HG02840 (cell line): Measurements from ENCODE around the gene SMG6.

Source experiments
- ATAC-seq: cut with Tn5 transposase; IDR thresholded peaks from one replicate; pipeline ENCODE4 v1.9.1; 2021; ENCODE audit warnings: mild to moderate bottlenecking, moderate library complexity, moderate number of reproducible peaks; ENCODE audit not compliant: unreplicated experiment, low FRiP score

SMG6 gene

DNA sequence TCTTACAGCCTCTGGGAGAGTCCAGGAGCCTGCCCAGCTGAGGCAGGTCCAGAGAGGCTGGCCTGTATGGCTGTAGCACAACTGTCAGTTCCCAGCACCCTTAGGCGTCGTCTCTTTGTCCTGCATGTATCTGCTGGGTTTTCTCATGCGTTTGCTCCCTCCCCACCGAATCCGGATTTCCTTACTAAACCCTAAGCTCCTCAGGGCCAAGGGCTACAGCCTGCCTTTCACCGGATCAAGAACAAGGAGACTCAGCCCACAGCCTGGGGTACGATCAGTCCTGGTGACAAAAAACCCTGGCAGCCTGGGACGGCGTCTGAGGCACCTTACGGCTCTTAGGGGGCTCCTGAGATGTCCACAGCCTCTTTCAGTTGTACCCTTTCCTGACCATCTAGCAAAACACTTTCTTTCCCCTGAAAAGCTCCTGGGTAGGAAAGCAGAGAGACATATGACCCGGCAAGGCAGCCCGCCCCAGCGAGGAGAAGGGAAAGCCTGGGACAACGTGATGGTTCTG, 236.5 kb downstream of the SMG6 start:
- ATAC-seq: no peak

DNA sequence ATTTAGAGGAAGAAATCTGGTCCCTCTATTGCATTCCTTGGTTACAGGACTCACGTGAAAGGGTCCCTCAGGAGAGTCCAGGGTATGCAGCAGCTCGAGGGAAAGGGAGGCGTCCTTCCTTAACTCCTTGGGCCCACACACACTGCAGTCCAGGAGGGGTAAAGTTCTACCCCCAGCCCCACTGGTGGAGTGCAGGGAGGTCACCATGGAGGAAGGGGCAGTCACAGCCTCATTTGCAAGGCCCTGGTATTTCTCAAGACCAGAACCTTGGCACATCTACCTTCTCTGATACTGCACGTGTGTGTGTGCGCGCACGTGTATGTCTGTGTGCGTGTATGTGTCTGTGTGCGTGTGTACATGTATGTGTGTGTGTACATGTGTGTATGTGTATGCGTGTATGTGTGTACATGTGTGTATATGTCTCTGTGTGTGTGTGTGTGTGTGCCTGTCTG, 237.6 kb downstream of the SMG6 start:
- no peak for ATAC-seq

DNA sequence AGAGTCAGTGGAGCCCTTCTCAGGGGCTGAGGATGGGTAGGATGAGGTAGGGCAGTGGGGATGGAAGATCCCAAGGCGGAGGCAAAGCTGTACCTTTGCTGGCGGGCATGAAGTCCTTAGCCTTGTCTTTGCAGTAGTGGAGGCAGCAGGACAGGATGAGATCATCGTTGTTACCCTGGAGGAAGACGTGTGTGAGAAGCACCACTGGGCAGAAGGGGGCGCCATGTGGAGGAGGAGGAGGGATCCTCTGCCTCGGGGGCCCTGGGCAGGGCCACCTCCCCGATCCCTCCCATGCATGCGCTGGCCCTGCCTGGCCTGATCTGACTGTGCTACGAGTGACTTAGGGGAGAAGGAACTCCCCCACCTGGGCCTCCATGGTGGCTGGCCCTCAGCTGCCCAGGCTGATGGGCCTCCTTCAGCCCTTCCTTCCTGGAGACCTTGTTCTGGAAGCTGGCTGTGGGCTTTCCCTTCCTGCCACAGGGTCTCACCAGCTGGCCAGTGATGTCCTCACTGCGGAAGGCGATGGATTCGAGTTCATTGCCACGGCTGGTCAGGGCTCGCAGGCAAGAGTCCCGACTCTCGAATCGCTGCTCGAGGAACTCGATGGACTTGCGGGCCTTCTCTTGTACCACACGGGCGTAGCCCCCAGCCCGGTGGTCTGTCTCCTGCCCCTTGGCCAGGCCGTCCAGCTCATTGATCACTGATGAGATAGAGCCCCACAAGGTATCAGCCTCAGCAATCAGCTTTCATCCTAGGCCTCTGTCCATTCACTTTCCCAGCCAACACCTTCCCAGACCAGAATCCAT, 238.4 kb downstream of the SMG6 start:
- no peak for ATAC-seq

DNA sequence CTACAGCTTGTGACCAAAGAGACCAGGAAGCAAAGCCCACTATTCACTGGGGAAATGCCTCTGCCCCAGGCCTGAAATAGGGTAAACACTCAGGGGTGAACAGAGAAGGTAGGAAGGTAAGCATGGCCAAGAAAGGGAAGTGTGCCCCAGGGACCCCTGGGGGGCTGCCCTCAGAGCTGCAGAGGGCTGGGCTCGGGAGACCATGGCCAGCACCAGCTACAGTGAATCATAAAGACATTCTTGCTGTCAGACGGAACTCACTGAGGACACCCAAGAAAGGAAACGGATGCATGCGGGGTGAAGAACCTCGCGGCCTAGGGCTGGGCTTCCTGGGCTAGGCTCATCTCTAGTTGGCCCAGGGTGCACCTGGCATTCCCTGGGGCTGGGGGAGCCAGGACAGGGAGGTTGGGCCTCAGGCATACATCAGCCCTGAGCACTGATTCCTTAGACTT, 239.0 kb downstream of the SMG6 start:
- ATAC-seq: no peak

DNA sequence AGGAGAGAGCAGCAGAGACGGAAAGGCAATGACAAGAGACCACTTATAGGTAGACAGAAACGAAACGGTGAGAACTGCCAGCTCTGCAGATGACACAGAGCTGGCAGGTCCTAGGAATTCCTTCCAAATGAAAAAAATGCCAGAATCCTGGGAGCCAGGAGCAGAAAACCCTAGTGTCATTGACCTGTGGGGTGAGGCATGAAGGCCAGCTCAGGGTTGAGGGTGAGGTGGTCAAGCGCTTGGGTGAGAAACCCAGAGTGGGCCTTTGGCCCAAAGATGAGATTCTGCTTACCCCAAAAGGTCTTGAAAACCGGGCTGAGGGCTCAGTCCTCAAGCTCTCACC, 239.5 kb downstream of the SMG6 start:
- no peak for ATAC-seq

DNA sequence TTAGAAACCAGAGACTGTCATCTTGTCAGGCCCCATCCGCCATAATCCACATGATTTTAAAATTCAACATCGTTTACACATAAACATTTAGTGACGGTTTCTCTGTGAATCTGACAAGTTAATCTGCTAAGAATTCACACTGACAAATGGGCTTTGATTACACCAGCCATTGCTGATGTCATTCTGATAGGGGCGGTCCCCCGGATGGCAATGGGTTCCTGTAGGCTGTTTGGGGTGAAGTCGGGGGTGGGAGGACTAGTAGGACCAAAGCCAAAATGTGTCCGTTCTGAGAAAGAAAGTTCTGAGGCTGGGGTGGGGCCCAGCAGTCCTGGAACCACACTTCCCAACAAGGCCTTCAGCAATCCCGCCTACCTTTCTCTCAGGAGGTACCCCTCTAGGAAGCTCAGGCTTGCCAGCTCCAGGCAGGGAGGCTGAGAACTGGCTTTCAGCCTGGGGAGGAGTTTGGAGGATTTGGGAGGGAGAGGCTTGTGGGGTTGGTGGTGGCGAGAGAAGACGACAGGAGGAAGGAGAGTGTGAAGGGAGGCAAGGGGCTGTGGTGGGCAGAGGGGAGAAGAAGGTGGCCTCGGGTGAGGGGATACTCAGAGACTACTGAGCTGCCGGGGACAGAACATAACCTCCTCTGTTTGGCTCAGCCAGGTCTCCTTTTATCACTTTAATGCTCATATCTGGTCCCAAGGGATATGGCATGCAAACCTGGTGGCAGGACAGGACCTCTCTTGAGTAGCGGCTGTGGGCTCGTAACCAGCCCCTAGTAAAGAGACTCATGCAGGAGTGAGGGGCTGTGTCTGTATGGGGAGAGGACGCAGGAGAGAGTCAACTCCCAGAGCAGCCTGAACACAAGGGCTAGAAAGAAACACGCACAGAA, 240.1 kb downstream of the SMG6 start:
- ATAC-seq: no peak

DNA sequence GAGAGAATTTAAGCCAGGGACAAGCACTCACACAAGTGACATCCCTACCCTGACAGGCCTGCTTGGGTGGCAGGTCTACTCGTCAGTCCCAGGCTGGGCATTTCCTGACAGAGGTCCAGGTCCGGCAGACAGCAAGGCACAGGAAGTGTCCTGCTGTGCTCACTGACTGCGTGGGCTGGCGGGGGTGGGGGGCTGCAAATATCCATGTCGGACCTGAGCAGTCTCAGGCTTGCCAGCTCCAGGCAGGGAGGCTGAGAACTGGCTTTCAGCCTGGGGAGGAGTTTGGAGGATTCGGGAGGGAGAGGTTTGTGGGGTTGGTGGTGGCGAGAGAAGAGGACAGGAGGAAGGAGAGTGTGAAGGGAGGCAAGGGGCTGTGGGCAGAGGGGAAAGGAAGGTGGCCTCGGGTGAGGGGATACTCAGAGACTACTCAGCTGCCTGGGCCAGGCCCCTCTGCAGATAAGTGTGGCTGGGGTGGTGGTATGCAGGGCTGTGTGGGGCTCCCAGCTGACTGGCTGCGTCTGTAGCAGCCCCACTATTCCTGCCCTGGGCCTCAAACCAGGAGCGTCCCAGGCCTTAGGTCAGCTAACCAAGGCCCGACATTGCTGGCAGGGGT, 240.9 kb downstream of the SMG6 start:
- ATAC-seq: no peak

DNA sequence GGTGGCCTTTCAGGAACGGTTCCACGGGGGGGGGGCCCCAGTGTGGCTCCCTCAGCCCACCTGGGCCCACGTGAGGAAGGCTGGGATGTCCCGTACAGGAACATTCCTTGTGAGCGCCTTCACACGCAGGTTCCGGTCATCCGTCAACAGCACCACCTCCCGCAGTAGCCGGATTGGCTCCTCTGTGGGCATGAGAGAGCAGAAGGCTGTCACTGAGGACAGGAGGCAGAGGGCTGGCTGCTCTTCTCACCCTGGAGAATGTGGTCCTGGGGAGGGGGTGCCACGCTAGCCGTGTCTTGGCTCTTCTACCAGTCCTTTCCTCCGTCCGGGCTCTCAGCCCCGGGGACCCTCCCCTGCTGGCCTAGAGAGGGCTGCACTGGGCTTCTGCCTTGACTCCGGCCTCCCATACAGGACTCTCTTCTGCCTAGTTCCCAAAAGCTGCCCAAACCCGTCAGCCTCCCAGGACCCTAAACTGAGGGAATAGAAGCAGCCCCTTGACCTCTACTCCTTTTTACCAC, 242.1 kb downstream of the SMG6 start:
- ATAC-seq: no peak

DNA sequence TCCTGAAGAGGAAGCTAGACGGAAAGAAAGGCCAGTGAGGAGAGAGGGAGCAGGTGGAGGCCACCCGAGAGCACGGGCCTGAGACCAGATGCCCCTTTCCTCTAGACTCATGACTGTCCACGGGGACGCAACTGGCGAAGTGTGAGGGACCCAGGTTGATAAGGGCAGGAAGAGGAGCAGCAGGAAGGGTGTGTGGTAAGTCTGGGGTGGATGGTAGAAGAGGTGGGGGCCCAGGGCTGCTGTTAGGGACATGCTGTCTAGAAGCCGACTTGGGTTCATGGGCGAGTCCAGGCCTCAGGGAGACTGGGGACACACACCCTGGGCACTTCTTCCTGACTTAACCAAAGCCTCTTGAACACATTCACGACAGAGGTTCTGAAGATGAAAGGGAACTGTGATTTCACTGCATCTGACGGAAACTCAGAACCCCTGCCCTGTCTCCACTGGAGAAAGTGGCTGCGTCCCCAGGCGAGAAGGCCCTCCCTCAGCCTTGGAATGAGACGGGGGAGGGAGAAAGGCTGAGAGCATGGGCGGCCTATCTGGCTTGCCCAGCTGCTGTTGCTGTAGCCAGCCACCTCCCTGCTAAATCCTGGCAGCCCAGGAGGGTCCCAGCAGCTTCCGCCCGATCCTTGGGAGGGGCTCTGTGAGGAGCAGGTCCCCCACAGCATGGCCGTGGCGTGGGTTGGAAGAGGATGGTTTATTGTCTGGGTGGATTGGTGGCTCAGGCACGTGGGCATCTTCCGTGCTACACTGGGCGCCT, 242.7 kb downstream of the SMG6 start:
- no peak for ATAC-seq

DNA sequence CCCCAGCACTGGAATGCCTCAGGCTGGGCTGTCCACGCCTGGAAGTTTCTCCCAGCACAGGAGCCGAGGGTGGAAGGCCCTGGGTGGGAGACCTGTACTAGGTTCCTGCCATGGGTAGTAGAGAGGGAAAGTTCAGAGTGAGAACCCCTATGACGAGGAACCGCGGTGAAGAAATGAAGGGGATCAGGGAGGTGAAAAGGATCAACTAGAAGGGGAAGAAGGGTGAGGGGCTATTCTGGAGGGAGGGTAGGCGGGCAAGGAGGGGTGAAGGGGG, 243.3 kb downstream of the SMG6 start:
- no peak for ATAC-seq

DNA sequence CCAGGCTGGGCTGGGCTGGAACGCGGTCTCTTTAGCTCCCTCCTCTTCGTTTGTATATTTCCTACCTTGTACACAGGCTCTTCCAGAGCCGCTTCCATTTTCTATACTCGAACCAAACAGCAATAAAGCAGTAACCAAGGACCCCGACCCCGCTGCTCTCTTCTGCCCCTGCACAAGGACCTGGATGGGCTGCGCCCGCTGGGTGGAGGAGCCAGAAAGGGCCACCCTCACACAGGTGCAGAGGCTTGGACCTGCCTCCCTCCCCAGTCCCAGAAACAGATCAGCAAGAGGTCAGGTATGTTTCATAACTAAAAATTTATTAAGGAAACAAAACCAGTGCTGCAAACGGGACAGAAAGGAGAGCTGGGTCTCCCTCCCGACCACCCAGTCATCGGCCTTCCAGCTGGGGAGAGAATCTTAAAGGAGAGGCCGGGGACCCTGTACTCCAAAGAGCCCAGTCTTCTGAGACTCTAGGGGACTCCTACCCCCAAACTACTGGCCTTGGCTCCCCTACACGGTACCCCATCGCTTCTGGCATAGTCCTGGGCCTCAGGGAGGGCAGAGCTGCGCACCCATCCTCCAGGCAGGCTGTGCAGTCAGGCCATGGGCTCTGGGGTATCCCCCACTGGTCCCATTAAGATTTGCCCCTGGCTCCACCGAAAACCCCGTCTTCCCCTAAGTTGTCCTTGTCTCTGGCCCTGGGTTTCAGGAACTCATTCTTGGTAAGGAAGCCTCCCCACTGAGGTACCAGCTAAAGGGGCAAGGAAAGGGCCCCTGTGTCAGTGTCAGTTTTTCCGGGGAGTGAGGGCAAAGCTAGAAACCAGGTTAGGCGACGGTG, 243.8 kb downstream of the SMG6 start:
- ATAC-seq: no peak

DNA sequence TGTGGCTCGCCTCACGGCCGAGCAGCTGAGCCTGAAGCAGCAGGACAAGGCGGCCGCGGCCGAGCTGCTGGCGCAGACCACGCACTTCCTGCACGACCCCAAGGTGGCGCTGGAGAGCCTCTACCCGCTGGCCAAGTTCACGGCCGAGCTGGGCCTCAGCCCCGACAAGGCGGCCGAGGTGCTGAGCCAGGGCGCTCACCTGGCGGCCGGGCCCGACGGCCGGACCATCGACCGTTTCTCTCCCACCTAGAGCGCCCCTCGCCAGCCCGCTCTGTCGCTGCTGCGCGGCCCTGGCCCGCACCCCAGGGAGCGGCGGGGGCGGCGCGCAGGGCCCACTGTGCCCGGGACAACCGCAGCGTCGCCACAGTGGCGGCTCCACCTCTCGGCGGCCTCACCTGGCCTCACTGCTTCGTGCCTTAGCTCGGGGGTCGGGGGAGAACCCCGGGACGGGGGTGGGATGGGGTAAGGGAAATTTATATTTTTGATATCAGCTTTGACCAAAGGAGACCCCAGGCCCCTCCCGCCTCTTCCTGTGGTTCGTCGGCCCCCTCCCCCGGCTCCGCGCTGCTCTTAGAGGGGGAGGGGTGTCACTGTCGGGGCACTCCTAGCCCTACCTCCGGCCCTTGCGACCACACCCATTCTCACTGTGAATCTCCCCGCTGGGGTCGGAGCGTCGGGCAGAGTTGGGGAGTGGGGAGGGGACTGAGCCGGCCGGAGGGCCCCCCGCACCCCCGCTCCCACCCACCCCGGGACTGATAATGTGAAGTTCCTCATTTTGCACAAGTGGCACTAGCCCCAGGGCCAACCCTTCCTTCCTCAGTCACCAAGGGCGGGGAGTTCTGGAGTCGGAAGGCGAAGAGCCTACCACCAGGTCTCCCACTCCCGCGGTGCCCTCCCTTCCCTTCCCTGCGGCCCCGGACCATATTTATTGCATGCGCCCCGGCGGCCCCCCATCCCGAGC, 244.7 kb downstream of the SMG6 start:
- ATAC-seq: no peak

DNA sequence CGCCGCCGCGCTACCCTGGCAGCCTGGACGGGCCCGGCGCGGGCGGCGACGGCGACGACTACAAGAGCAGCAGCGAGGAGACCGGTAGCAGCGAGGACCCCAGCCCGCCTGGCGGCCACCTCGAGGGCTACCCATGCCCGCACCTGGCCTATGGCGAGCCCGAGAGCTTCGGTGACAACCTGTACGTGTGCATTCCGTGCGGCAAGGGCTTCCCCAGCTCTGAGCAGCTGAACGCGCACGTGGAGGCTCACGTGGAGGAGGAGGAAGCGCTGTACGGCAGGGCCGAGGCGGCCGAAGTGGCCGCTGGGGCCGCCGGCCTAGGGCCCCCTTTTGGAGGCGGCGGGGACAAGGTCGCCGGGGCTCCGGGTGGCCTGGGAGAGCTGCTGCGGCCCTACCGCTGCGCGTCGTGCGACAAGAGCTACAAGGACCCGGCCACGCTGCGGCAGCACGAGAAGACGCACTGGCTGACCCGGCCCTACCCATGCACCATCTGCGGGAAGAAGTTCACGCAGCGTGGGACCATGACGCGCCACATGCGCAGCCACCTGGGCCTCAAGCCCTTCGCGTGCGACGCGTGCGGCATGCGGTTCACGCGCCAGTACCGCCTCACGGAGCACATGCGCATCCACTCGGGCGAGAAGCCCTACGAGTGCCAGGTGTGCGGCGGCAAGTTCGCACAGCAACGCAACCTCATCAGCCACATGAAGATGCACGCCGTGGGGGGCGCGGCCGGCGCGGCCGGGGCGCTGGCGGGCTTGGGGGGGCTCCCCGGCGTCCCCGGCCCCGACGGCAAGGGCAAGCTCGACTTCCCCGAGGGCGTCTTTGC, 245.6 kb downstream of the SMG6 start:
- no peak for ATAC-seq

DNA sequence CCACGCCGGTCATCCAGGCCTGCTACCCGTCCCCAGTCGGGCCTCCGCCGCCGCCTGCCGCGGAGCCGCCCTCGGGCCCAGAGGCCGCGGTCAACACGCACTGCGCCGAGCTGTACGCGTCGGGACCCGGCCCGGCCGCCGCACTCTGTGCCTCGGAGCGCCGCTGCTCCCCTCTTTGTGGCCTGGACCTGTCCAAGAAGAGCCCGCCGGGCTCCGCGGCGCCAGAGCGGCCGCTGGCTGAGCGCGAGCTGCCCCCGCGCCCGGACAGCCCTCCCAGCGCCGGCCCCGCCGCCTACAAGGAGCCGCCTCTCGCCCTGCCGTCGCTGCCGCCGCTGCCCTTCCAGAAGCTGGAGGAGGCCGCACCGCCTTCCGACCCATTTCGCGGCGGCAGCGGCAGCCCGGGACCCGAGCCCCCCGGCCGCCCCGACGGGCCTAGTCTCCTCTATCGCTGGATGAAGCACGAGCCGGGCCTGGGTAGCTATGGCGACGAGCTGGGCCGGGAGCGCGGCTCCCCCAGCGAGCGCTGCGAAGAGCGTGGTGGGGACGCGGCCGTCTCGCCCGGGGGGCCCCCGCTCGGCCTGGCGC, 246.3 kb downstream of the SMG6 start:
- no peak for ATAC-seq

DNA sequence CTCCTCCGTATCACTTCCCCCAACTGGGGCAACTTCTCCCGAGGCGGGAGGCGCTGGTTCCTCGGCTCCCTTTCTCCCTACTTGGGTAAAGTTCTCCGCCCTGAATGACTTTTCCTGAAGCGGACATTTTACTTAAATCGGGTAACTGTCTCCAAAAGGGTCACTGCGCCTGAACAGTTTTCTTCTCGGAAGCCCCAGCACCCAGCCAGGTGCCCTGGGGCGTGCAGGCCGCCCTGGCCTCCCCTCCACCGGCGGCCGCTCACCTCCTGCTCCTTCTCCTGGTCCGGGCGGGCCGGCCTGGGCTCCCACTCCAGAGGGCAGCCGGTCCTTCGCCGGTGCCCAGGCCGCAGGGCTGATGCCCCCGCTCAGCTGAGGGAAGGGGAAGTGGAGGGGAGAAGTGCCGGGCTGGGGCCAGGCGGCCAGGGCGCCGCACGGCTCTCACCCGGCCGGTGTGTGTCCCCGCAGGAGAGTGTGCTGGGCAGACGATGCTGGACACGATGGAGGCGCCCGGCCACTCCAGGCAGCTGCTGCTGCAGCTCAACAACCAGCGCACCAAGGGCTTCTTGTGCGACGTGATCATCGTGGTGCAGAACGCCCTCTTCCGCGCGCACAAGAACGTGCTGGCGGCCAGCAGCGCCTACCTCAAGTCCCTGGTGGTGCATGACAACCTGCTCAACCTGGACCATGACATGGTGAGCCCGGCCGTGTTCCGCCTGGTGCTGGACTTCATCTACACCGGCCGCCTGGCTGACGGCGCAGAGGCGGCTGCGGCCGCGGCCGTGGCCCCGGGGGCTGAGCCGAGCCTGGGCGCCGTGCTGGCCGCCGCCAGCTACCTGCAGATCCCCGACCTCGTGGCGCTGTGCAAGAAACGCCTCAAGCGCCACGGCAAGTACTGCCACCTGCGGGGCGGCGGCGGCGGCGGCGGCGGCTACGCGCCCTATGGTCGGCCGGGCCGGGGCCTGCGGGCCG, 247.1 kb downstream of the SMG6 start:
- ATAC-seq: no peak
